ENCODE data around the gene FILIP1. TPM values are rescaled to one million over a fixed set of nuclear protein-coding genes. Genes with fewer than 3 reads are reported as not detected.

Gene FILIP1
- polyA plus RNA-seq, 2 of the 4 experiments (the other 2 are of a cell fraction) = 2.3 to 15.6 TPM

DNA sequence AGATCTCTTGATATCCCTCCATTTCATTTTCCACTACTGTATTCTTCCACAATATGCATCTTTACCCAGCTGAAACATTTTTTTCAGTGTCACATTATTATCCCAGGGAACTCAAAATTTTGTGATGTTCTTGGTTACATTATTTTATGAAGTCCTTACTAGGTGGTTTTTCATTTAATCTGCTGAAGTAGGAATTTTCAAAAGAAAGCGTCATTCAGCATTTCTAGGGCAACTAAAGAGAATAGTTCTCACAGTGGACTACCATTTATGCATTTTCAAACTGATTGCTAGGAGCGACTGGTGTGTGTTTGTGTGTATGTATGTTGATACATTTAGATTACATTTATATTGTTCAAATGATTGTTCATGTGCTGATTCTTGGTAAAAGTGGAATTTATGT, 206.6 kb downstream of the FILIP1 start:
- Histone ChIP-seq H3K9me3 (no peaks in the 10 kb centered on the region), H3K27ac (peak overlapping the region in 1 of 2 experiments; percentile 9; a peak in 3 of 6 replicates), H3K4me2 (peak overlapping the region; percentile 69), H3K4me3 (no peak overlapping the region), H3K4me1 (peaks cover 16% of the 10 kb centered on the region)
- POLR2A ChIA-PET = no interaction called here
- CTCF ChIA-PET = no interaction called here
- no peak for TF ChIP-seq NR3C1 (IDR thresholded peaks at IDR 0.05)
- TF ChIP-seq MAFK (IDR thresholded peaks at IDR 0.05; ENCODE audit: partially characterized antibody) = peak; percentile 36
- TF ChIP-seq RNF2 (IDR thresholded peaks at IDR 0.05; ENCODE audit: borderline replicate concordance, low read depth) = no peak
- no peak for TF ChIP-seq HDAC2 (IDR thresholded peaks at IDR 0.05)
- 62% methylated on average over 2 of the region's 2 CpGs for WGBS (ENCODE audit: missing lambda C conversion rate)
- DNase-seq (ENCODE audit: low read depth in 1 of 2, low spot score in 1 of 2) (no peak), FAIRE-seq (no peak), ATAC-seq (no peak)

DNA sequence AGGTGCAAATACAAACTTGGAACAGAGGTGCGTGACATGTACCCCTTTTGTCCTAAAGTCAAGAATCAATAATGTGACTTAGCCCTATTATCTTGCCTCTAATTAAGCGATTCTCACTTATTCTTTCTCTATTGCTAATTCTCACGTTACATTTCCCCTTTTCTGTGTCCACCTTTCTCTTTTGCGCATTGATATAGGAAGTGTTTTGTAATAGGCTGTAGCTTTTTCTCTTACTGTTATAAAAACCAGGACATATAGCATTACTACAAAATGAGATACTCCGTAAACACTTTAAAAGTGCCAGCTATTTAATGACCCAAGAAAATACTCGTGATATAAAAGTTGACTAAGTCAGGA, 208.3 kb downstream of the FILIP1 start:
- ChIA-PET POLR2A (interaction anchor here (1.0 to 2.0 kb wide), 7 partner anchors 10 to 317 kb away, joined by 3 to 21 read pairs (median 6); partner anchors contain the start of genes COX7A2 and SENP6), CTCF (interaction anchor here (0.9 to 2.1 kb wide), 2 partner anchors 10 to 19 kb away, joined by 4 to 6 read pairs; no protein-coding TSS in a partner anchor)
- FAIRE-seq (no peak), DNase-seq (ENCODE audit: low read depth in 1 of 2, low spot score in 1 of 2) (no peak), ATAC-seq (peak; percentile 8 to 17; a peak in 2 of 6 replicates)
- TF ChIP-seq, protein P1, sequence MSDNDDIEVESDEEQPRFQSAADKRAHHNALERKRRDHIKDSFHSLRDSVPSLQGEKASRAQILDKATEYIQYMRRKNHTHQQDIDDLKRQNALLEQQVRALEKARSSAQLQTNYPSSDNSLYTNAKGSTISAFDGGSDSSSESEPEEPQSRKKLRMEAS (IDR thresholded peaks at IDR 0.05) = no peak
- TF ChIP-seq ESRRA (IDR thresholded peaks at IDR 0.05; ENCODE audit: borderline replicate concordance, low read length) (no peak), CHD4 (IDR thresholded peaks at IDR 0.05; ENCODE audit: borderline replicate concordance) (no peak), EHF (CRISPR knock-in tag; IDR thresholded peaks at IDR 0.05) (no peak), CHD2 (IDR thresholded peaks at IDR 0.05; ENCODE audit: low read length, partially characterized antibody) (no peak), EP300 (IDR thresholded peaks at IDR 0.05) (no peak), HOXB5 (CRISPR knock-in tag; IDR thresholded peaks at IDR 0.05) (no peak), KDM1A (IDR thresholded peaks at IDR 0.05; ENCODE audit: low read depth) (no peak), JUNB (IDR thresholded peaks at IDR 0.05) (no peak), SMC3 (IDR thresholded peaks at IDR 0.05) (no peak)
- TF ChIP-seq, protein P2, sequence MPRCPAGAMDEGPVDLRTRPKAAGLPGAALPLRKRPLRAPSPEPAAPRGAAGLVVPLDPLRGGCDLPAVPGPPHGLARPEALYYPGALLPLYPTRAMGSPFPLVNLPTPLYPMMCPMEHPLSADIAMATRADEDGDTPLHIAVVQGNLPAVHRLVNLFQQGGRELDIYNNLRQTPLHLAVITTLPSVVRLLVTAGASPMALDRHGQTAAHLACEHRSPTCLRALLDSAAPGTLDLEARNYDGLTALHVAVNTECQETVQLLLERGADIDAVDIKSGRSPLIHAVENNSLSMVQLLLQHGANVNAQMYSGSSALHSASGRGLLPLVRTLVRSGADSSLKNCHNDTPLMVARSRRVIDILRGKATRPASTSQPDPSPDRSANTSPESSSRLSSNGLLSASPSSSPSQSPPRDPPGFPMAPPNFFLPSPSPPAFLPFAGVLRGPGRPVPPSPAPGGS (IDR thresholded peaks at IDR 0.05) = no peak
- TF ChIP-seq, protein P3, sequence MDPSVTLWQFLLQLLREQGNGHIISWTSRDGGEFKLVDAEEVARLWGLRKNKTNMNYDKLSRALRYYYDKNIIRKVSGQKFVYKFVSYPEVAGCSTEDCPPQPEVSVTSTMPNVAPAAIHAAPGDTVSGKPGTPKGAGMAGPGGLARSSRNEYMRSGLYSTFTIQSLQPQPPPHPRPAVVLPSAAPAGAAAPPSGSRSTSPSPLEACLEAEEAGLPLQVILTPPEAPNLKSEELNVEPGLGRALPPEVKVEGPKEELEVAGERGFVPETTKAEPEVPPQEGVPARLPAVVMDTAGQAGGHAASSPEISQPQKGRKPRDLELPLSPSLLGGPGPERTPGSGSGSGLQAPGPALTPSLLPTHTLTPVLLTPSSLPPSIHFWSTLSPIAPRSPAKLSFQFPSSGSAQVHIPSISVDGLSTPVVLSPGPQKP (IDR thresholded peaks at IDR 0.05; ENCODE audit: low read depth, low read length) = no peak
- TF ChIP-seq, protein P4, sequence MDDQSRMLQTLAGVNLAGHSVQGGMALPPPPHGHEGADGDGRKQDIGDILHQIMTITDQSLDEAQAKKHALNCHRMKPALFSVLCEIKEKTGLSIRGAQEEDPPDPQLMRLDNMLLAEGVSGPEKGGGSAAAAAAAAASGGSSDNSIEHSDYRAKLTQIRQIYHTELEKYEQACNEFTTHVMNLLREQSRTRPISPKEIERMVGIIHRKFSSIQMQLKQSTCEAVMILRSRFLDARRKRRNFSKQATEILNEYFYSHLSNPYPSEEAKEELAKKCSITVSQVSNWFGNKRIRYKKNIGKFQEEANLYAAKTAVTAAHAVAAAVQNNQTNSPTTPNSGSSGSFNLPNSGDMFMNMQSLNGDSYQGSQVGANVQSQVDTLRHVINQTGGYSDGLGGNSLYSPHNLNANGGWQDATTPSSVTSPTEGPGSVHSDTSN (IDR thresholded peaks at IDR 0.05) = no peak
- TF ChIP-seq, protein P5, sequence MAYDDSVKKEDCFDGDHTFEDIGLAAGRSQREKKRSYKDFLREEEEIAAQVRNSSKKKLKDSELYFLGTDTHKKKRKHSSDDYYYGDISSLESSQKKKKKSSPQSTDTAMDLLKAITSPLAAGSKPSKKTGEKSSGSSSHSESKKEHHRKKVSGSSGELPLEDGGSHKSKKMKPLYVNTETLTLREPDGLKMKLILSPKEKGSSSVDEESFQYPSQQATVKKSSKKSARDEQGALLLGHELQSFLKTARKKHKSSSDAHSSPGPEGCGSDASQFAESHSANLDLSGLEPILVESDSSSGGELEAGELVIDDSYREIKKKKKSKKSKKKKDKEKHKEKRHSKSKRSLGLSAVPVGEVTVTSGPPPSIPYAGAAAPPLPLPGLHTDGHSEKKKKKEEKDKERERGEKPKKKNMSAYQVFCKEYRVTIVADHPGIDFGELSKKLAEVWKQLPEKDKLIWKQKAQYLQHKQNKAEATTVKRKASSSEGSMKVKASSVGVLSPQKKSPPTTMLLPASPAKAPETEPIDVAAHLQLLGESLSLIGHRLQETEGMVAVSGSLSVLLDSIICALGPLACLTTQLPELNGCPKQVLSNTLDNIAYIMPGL (CRISPR knock-in tag; IDR thresholded peaks at IDR 0.05; ENCODE audit: borderline replicate concordance) = no peak
- TF ChIP-seq, protein P6, sequence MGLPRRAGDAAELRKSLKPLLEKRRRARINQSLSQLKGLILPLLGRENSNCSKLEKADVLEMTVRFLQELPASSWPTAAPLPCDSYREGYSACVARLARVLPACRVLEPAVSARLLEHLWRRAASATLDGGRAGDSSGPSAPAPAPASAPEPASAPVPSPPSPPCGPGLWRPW (IDR thresholded peaks at IDR 0.05) = no peak
- 2% methylated on average over 6 of the region's 6 CpGs for WGBS (ENCODE audit: missing lambda C conversion rate)
- Histone ChIP-seq H3K4me3 (peak overlapping the region; percentile 97), H3K4me2 (peak overlapping the region; percentile 69), H3K4me1 (peaks cover 32% of the 10 kb centered on the region), H3K9me3 (no peaks in the 10 kb centered on the region), H3K27ac (peak overlapping the region; percentile 80 to 83)

Measured in A549 (cell line).